ENCODE measurements around the gene NDRG4.

Gene NDRG4

GRCh38 chr16:58541711-58542110 lies 41.8 kb downstream of the NDRG4 start:
- TF ChIP-seq, protein P1, sequence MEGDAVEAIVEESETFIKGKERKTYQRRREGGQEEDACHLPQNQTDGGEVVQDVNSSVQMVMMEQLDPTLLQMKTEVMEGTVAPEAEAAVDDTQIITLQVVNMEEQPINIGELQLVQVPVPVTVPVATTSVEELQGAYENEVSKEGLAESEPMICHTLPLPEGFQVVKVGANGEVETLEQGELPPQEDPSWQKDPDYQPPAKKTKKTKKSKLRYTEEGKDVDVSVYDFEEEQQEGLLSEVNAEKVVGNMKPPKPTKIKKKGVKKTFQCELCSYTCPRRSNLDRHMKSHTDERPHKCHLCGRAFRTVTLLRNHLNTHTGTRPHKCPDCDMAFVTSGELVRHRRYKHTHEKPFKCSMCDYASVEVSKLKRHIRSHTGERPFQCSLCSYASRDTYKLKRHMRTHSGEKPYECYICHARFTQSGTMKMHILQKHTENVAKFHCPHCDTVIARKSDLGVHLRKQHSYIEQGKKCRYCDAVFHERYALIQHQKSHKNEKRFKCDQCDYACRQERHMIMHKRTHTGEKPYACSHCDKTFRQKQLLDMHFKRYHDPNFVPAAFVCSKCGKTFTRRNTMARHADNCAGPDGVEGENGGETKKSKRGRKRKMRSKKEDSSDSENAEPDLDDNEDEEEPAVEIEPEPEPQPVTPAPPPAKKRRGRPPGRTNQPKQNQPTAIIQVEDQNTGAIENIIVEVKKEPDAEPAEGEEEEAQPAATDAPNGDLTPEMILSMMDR (IDR thresholded peaks at IDR 0.05; ENCODE audit: low read depth, low read length, missing control alignments) = no peak
- no peak overlapping the region for H3K4me3 ChIP-seq (ENCODE audit: low read depth, low read length)
- no peak for DNase-seq (ENCODE audit: low read depth)

- TF ChIP-seq, protein P1 (IDR thresholded peaks at IDR 0.05; ENCODE audit: low read depth, low read length, missing control alignments) = no peak
- no peak overlapping the region for H3K4me3 ChIP-seq (ENCODE audit: low read depth, low read length)
- DNase-seq (ENCODE audit: low read depth) = no peak
Measured at GRCh38 chr16:58542291-58542690, 42.3 kb downstream of the NDRG4 start.

DNA sequence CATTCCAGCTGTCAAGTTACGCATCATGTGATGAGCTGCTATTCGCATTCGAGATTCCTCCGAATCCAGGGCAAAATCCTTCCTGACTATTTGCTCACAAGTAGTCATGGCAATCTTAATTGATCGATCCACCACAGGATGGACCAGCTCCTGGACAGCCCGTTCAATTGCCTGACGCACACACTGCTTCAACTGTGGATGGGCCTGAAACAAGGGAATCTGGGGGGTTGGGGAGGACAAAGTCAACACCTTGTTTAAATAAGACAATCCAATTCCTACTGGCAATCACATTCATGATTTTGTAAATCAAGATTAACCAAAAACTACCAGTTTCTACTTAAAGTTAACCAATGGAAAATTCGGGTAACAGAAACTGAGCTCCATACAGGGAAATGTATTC lies 43.7 kb downstream of the NDRG4 start:
- TF ChIP-seq, protein P1 (IDR thresholded peaks at IDR 0.05; ENCODE audit: low read depth, low read length, missing control alignments) = no peak
- no peak overlapping the region for H3K4me3 ChIP-seq (ENCODE audit: low read depth, low read length)
- no peak for DNase-seq (ENCODE audit: low read depth)

- no peak for DNase-seq (ENCODE audit: low read depth)
- no peak overlapping the region for H3K4me3 ChIP-seq (ENCODE audit: low read depth, low read length)
- TF ChIP-seq, protein P1 (IDR thresholded peaks at IDR 0.05; ENCODE audit: low read depth, low read length, missing control alignments) = no peak
Measured at GRCh38 chr16:58548378-58548777, 48.4 kb downstream of the NDRG4 start.

DNA sequence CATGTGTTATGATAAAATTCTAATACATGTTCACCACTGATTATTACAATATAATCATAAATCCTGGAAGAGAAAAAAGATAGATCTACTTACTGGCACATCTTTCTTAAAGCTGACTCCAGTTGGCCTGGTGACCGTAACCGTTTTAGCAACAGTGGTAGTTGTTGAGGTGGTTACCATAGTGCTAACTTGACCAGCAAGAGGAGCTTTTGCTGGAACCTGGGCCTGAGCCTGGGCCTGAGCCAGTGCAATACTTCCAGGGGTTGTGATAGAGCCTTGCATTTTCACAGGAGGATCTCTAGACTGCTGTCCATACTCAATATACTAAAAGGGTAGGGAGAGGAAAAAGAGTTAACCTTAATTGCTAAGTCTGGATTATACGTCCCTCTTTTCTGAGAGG lies 51.6 kb downstream of the NDRG4 start:
- no peak for DNase-seq (ENCODE audit: low read depth)
- TF ChIP-seq, protein P1 (IDR thresholded peaks at IDR 0.05; ENCODE audit: low read depth, low read length, missing control alignments) = no peak
- no peak overlapping the region for H3K4me3 ChIP-seq (ENCODE audit: low read depth, low read length)

- H3K4me3 ChIP-seq (ENCODE audit: low read depth, low read length) = no peak overlapping the region
- TF ChIP-seq, protein P1 (IDR thresholded peaks at IDR 0.05; ENCODE audit: low read depth, low read length, missing control alignments) = no peak
- no peak for DNase-seq (ENCODE audit: low read depth)
Measured at GRCh38 chr16:58556678-58557077, 56.7 kb downstream of the NDRG4 start.

Measured in GM12864 (cell line).